Measurements from ENCODE around the gene MTA2.

DNA sequence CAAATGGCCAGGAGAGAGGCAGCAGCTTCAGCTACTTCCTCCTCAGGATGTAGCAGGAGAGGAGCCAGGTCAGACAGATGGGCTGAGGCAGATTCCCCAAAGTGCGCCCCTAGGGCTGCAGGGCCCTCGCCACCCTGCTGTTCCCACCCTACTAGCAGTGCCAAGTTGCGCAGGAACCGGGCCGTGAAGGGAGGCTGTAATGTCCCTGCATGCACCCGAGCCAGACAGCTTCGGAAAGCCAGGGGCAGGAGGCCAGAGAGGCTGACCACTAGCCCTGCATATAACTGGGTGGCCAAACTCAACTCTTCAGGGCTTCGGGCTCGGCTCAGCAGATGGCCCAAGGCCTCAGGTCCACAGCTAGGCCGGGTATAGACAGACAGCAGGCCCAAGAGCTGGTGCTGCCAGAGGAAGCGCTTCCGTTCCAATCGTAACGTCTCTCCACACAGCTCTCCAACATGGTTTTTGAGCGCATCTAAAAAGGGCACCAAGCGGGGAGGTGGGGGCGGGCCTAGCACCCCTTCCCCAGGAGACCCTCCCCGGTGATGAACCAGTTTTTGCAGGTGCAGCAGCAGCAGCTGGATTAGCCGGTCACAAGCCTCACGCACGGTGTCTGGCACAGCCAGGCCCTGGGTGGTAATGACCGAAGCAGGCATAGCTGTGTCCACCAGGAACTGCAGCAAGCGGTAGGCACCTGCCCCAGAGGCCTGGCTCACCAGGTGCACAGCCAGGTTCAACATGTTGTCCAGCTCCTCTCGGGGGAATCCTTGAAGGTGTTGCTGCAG lies 46.7 kb upstream of the MTA2 start:
- TF ChIP-seq, protein P1, sequence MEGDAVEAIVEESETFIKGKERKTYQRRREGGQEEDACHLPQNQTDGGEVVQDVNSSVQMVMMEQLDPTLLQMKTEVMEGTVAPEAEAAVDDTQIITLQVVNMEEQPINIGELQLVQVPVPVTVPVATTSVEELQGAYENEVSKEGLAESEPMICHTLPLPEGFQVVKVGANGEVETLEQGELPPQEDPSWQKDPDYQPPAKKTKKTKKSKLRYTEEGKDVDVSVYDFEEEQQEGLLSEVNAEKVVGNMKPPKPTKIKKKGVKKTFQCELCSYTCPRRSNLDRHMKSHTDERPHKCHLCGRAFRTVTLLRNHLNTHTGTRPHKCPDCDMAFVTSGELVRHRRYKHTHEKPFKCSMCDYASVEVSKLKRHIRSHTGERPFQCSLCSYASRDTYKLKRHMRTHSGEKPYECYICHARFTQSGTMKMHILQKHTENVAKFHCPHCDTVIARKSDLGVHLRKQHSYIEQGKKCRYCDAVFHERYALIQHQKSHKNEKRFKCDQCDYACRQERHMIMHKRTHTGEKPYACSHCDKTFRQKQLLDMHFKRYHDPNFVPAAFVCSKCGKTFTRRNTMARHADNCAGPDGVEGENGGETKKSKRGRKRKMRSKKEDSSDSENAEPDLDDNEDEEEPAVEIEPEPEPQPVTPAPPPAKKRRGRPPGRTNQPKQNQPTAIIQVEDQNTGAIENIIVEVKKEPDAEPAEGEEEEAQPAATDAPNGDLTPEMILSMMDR (IDR thresholded peaks at IDR 0.05) = no peak
- no peak for TF ChIP-seq EZH2 (IDR thresholded peaks at IDR 0.05; ENCODE audit: borderline replicate concordance, insufficient read depth, low read depth, low read length, poor library complexity, severe bottlenecking)

Data from B cell (primary cell).